ENCODE results near the gene PLSCR5.

PLSCR5 gene

GRCh38 chr3:146555311-146555710 is 49.8 kb downstream of the PLSCR5 start:
- H3K4me3 ChIP-seq (ENCODE audit: low read depth, low read length): no peak overlapping the region
- no peak for TF ChIP-seq CTCF (IDR thresholded peaks at IDR 0.05; ENCODE audit: low read depth, low read length)

GRCh38 chr3:146554151-146554760 is 50.9 kb downstream of the PLSCR5 start:
- no peak overlapping the region for H3K4me3 ChIP-seq (ENCODE audit: low read depth, low read length)
- TF ChIP-seq CTCF (IDR thresholded peaks at IDR 0.05; ENCODE audit: low read depth, low read length): no peak

GRCh38 chr3:146550743-146551510 is 54.2 kb downstream of the PLSCR5 start:
- TF ChIP-seq CTCF (IDR thresholded peaks at IDR 0.05; ENCODE audit: low read depth, low read length): no peak

GRCh38 chr3:146550070-146550615 is 55.0 kb downstream of the PLSCR5 start:
- H3K4me3 ChIP-seq (ENCODE audit: low read depth, low read length): no peak overlapping the region

More at GRCh38 chr3:146550743-146551510, 54.2 kb downstream of the PLSCR5 start:
- H3K4me3 ChIP-seq (ENCODE audit: low read depth, low read length): no peak overlapping the region

GRCh38 chr3:146547235-146547835 is 57.8 kb downstream of the PLSCR5 start:
- no peak for TF ChIP-seq CTCF (IDR thresholded peaks at IDR 0.05; ENCODE audit: low read depth, low read length)
- H3K4me3 ChIP-seq (ENCODE audit: low read depth, low read length): no peak overlapping the region

More at GRCh38 chr3:146550070-146550615, 55.0 kb downstream of the PLSCR5 start:
- TF ChIP-seq CTCF (IDR thresholded peaks at IDR 0.05; ENCODE audit: low read depth, low read length): no peak

GRCh38 chr3:146546366-146546965 is 58.7 kb downstream of the PLSCR5 start:
- no peak for TF ChIP-seq CTCF (IDR thresholded peaks at IDR 0.05; ENCODE audit: low read depth, low read length)

More at GRCh38 chr3:146546366-146546965, 58.7 kb downstream of the PLSCR5 start:
- H3K4me3 ChIP-seq (ENCODE audit: low read depth, low read length): no peak overlapping the region

All from WI38 (cell line).